H9 (cell line): ENCODE results near the gene AKT3. TPM values are rescaled to one million over a fixed set of nuclear protein-coding genes. Genes with fewer than 3 reads are reported as not detected.

Experiments
- DNase-seq: peaks from one replicate; pipeline ENCODE4 v3.0.0-alpha.2; 2017
- H2AFZ ChIP-seq: one replicate; pipeline ENCODE4 v1.6.1; 2013; ENCODE audit warnings: mild to moderate bottlenecking, low read length, control low read depth, moderate library complexity
- H2AK5ac ChIP-seq: 2 replicates; pipeline ENCODE4 v1.6.1; 2013; ENCODE audit warnings: low read length, control low read depth, mixed read lengths; ENCODE audit not compliant: insufficient read length
- H2BK120ac ChIP-seq: one replicate; pipeline ENCODE4 v1.6.1; 2013; ENCODE audit warnings: low read depth, mild to moderate bottlenecking, low read length, control low read depth, inconsistent platforms; ENCODE audit not compliant: poor library complexity, severe bottlenecking
- H2BK12ac ChIP-seq: 2 replicates; pipeline ENCODE4 v1.6.1; 2013; ENCODE audit warnings: low read length, control low read depth, mixed read lengths, low read depth; ENCODE audit not compliant: insufficient read length
- H2BK15ac ChIP-seq: 2 replicates; pipeline ENCODE4 v1.6.1; 2013; ENCODE audit warnings: low read depth, low read length, control low read depth
- H2BK20ac ChIP-seq: one replicate; pipeline ENCODE4 v1.6.1; 2013; ENCODE audit warnings: low read depth, mild to moderate bottlenecking, low read length, control low read depth, inconsistent platforms; ENCODE audit not compliant: poor library complexity, severe bottlenecking
- H2BK5ac ChIP-seq: 2 replicates; pipeline ENCODE4 v1.6.1; 2013; ENCODE audit warnings: low read length, control low read depth, mixed read lengths; ENCODE audit not compliant: insufficient read length
- H3K14ac ChIP-seq: 2 replicates; pipeline ENCODE4 v1.6.1; 2013; ENCODE audit warnings: low read length, control low read depth; ENCODE audit not compliant: insufficient read depth
- H3K18ac ChIP-seq: 2 replicates; pipeline ENCODE4 v1.6.1; 2013; ENCODE audit warnings: low read depth, mild to moderate bottlenecking, mixed read lengths, low read length, control low read depth; ENCODE audit not compliant: insufficient read length
- H3K23ac ChIP-seq: 2 replicates; pipeline ENCODE4 v1.6.1; 2013; ENCODE audit warnings: low read length, control low read depth, mixed read lengths, low read depth; ENCODE audit not compliant: insufficient read length
- H3K23me2 ChIP-seq: 2 replicates; pipeline ENCODE4 v1.6.1; 2013; ENCODE audit warnings: low read depth, mild to moderate bottlenecking, mixed read lengths, low read length, control low read depth; ENCODE audit not compliant: insufficient read length, poor library complexity, severe bottlenecking
- H3K27ac ChIP-seq: 2 replicates; pipeline ENCODE4 v1.5.1; 2013; ENCODE audit warnings: low read length, control low read depth, mixed read lengths, low read depth; ENCODE audit not compliant: insufficient read length
- H3K27me3 ChIP-seq: 2 replicates; pipeline ENCODE4 v1.6.1; 2013; ENCODE audit warnings: low read length, control low read depth, inconsistent platforms; ENCODE audit not compliant: insufficient read depth
- H3K4ac ChIP-seq: 2 replicates; pipeline ENCODE4 v1.6.1; 2013; ENCODE audit warnings: low read depth, mild to moderate bottlenecking, control low read depth, inconsistent platforms, low read length, moderate library complexity
- H3K4me1 ChIP-seq: 2 replicates; pipeline ENCODE4 v1.6.1; 2013; ENCODE audit warnings: low read length, control low read depth, inconsistent platforms; ENCODE audit not compliant: insufficient read depth
- H3K4me2 ChIP-seq: 2 replicates; pipeline ENCODE4 v1.6.1; 2013; ENCODE audit warnings: low read length, control low read depth, mixed read lengths; ENCODE audit not compliant: insufficient read length, insufficient read depth
- H3K56ac ChIP-seq: 2 replicates; pipeline ENCODE4 v1.6.1; 2013; ENCODE audit warnings: low read depth, mild to moderate bottlenecking, mixed read lengths, low read length, control low read depth; ENCODE audit not compliant: insufficient read length
- H3K79me1 ChIP-seq: 2 replicates; pipeline ENCODE4 v1.6.1; 2013; ENCODE audit warnings: low read depth, mild to moderate bottlenecking, moderate library complexity, low read length, control low read depth, inconsistent platforms; ENCODE audit not compliant: insufficient read depth, poor library complexity, severe bottlenecking
- H3K79me2 ChIP-seq: 2 replicates; pipeline ENCODE4 v1.6.1; 2013; ENCODE audit warnings: low read length, control low read depth, inconsistent platforms; ENCODE audit not compliant: insufficient read depth
- H3K9ac ChIP-seq: 2 replicates; pipeline ENCODE4 v1.6.1; 2013; ENCODE audit warnings: low read length, control low read depth, mixed read lengths; ENCODE audit not compliant: insufficient read length; ENCODE audit errors: extremely low read depth
- H3K9me3 ChIP-seq: one replicate; pipeline ENCODE4 v1.6.1; 2013; ENCODE audit warnings: low read depth, low read length, inconsistent platforms; ENCODE audit not compliant: control insufficient read depth
- H3T11ph ChIP-seq: one replicate; pipeline ENCODE4 v1.6.1; 2013; ENCODE audit warnings: mild to moderate bottlenecking, low read length, control low read depth, inconsistent platforms
- H4K20me1 ChIP-seq: one replicate; pipeline ENCODE4 v1.6.1; 2013; ENCODE audit not compliant: control insufficient read depth, insufficient read length, insufficient read depth
- H4K5ac ChIP-seq: 2 replicates; pipeline ENCODE4 v1.6.1; 2013; ENCODE audit warnings: low read depth, mild to moderate bottlenecking, mixed read lengths, low read length, control low read depth; ENCODE audit not compliant: insufficient read length
- H4K8ac ChIP-seq: replicated peaks from 2 replicates; pipeline ENCODE4 v1.6.1; 2013; ENCODE audit warnings: low read length, control low read depth, mixed read lengths, low read depth; ENCODE audit not compliant: insufficient read length
- H4K91ac ChIP-seq: 2 replicates; pipeline ENCODE4 v1.6.1; 2013; ENCODE audit warnings: low read depth, mild to moderate bottlenecking, moderate library complexity, mixed read lengths, low read length, control low read depth; ENCODE audit not compliant: insufficient read length
- H3K27ac Mint-ChIP-seq, 3 experiments: 2 replicates in 2 of 3; 3 replicates in 1 of 3; pipeline ENCODE4 v1.8.0; 2020 to 2021; ENCODE audit warnings: mixed read lengths in 3 of 3, mild to moderate bottlenecking in 1 of 3, moderate library complexity in 1 of 3
- H3K27me3 Mint-ChIP-seq: 2 replicates; pipeline ENCODE4 v1.8.0; 2021; ENCODE audit warnings: low read depth, mild to moderate bottlenecking, moderate library complexity, mixed read lengths
- H3K36me3 Mint-ChIP-seq, 3 experiments: 2 replicates in 2 of 3; 3 replicates in 1 of 3; pipeline ENCODE4 v1.8.0; 2020 to 2021; ENCODE audit warnings: low read depth in 3 of 3, mixed read lengths in 3 of 3; ENCODE audit not compliant: insufficient read depth in 1 of 3
- H3K4me1 Mint-ChIP-seq, 2 experiments: 2 replicates each; pipeline ENCODE4 v1.8.0; 2020; ENCODE audit warnings: mixed read lengths in 2 of 2
- H3K4me3 Mint-ChIP-seq, 2 experiments: 2 replicates in 1 of 2; 3 replicates in 1 of 2; pipeline ENCODE4 v1.8.0; 2020 to 2021; ENCODE audit warnings: mild to moderate bottlenecking in 2 of 2, mixed read lengths in 2 of 2, moderate library complexity in 1 of 2
- H3K9me3 Mint-ChIP-seq, 2 experiments: 2 replicates in 1 of 2; 3 replicates in 1 of 2; pipeline ENCODE4 v1.8.0; 2020; ENCODE audit warnings: mild to moderate bottlenecking in 2 of 2, mixed read lengths in 2 of 2, moderate library complexity in 1 of 2
- WGBS: extraction: QIAGEN DNeasy Blood & Tissue Kit; methylation state at CpG from one replicate; pipeline ENCODE4 v1.1.7; 2013; ENCODE audit warnings: missing lambda C conversion rate, low lambda C conversion rate, mixed read lengths; ENCODE audit not compliant: insufficient read length; ENCODE audit errors: extremely low coverage; 5-methylcytosine and 5-hydroxymethylcytosine counted together
- total RNA-seq: library from RNA; stranded (reverse); gene quantifications from 2 replicates; pipeline ENCODE4 v1.2.1, GENCODE V29; 2021
- TF ChIP-seq, protein P1 (sequence below): fragments of 200-600 bp; sonication (generic); conservative IDR thresholded peaks from 3 replicates; pipeline ENCODE4 v1.8.0; 2021; ENCODE audit warnings: antibody characterized with exemption, mild to moderate bottlenecking

The AKT3 gene
- total RNA-seq, 1 experiment from 2014 or later = 27.8 TPM

DNA sequence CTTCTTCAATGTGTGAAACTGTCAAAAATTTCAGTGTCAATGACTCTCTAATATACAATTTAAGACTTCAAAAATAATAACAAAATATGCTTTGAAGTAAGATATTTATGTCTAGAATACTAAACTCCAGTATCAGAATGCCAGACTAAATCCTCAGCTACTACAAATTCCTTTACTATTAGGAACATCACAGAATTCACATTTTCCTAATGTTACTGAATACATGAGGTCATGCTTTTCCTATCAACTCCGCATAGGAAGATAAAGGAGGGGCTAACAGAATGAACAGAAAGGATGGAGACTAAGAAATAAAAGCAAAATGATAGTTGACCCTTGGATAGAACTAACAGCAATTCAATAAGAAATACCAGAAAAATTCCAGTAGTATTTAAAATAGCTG is 301.5 kb downstream of the AKT3 start:
- Histone ChIP-seq H4K8ac (no peak overlapping the region), H3T11ph (no peak overlapping the region), H3K14ac (no peak overlapping the region), H2BK5ac (no peak overlapping the region), H3K79me2 (no peaks in the 10 kb centered on the region), H4K91ac (no peak overlapping the region), H3K79me1 (no peaks in the 10 kb centered on the region), H4K20me1 (no peaks in the 10 kb centered on the region), H3K9ac (no peak overlapping the region), H3K56ac (no peak overlapping the region), H4K5ac (no peak overlapping the region), H3K4ac (no peak overlapping the region), H3K9me3 (no peaks in the 10 kb centered on the region), H3K4me1 (no peaks in the 10 kb centered on the region), H3K18ac (no peak overlapping the region), H3K23ac (no peak overlapping the region), H3K27ac (no peak overlapping the region), H3K4me2 (no peak overlapping the region), H2BK120ac (no peak overlapping the region), H2AK5ac (no peak overlapping the region), H2BK20ac (no peak overlapping the region), H3K23me2 (no peaks in the 10 kb centered on the region), H3K27me3 (no peaks in the 10 kb centered on the region), H2BK12ac (no peak overlapping the region), H2BK15ac (no peak overlapping the region), H2AFZ (no peak overlapping the region)
- peaks cover 0 to 3% (median 0%) of the 10 kb centered on the region in 3 experiments; a peak in 2 of 7 replicates for H3K36me3 Mint-ChIP-seq
- H3K9me3 Mint-ChIP-seq = peaks cover 0 to 2% of the 10 kb centered on the region in 2 experiments; a peak in 2 of 5 replicates
- no peaks in the 10 kb centered on the region for H3K27me3 Mint-ChIP-seq
- WGBS = no CpG with 5 or more reads among the region's 1 CpG
- H3K4me1 Mint-ChIP-seq = peaks cover 4 to 7% of the 10 kb centered on the region in 2 experiments; a peak in 2 of 4 replicates
- TF ChIP-seq, protein P1, sequence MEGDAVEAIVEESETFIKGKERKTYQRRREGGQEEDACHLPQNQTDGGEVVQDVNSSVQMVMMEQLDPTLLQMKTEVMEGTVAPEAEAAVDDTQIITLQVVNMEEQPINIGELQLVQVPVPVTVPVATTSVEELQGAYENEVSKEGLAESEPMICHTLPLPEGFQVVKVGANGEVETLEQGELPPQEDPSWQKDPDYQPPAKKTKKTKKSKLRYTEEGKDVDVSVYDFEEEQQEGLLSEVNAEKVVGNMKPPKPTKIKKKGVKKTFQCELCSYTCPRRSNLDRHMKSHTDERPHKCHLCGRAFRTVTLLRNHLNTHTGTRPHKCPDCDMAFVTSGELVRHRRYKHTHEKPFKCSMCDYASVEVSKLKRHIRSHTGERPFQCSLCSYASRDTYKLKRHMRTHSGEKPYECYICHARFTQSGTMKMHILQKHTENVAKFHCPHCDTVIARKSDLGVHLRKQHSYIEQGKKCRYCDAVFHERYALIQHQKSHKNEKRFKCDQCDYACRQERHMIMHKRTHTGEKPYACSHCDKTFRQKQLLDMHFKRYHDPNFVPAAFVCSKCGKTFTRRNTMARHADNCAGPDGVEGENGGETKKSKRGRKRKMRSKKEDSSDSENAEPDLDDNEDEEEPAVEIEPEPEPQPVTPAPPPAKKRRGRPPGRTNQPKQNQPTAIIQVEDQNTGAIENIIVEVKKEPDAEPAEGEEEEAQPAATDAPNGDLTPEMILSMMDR = no peak
- no peak overlapping the region for H3K27ac Mint-ChIP-seq
- DNase-seq = no peak
- H3K4me3 Mint-ChIP-seq = no peak overlapping the region
